Ovary (tissue), 9 donors: ENCODE results near the gene TMEM266. TPM values are rescaled to one million over a fixed set of nuclear protein-coding genes. Genes with fewer than 3 reads are reported as not detected.

ENCODE experiments used
- DNase-seq, 5 donors: peaks; one replicate each; pipeline ENCODE4 v3.0.0-alpha.2; 2019 to 2020
- H3K27ac ChIP-seq, 2 donors: fragments of 200-600 bp; one replicate each; pipeline versions ENCODE4 v1.5.1 to v1.8.0; 2019 to 2022
- H3K27me3 ChIP-seq: fragments of 200-600 bp; one replicate; pipeline ENCODE4 v1.8.0; 2022
- H3K36me3 ChIP-seq: fragments of 200-600 bp; sonication (generic); one replicate; pipeline ENCODE4 v1.5.1; 2019
- H3K4me1 ChIP-seq: one replicate; pipeline ENCODE4 v1.8.1; 2013; ENCODE audit warnings: mild to moderate bottlenecking, moderate library complexity; ENCODE audit not compliant: insufficient read depth
- H3K4me3 ChIP-seq: fragments of 200-600 bp; sonication (generic); one replicate; pipeline ENCODE4 v1.5.1; 2017
- H3K9me3 ChIP-seq, 2 donors: fragments of 200-600 bp in 1 of 2; sonication (generic) in 1 of 2; one replicate each; pipeline versions ENCODE4 v1.5.1 to v1.8.1; 2013 to 2019; ENCODE audit warnings: mild to moderate bottlenecking in 1 of 2, moderate library complexity in 1 of 2
- CTCF ChIP-seq, 3 donors: fragments of 450-650 bp in 2 of 3; fragments of 200-600 bp in 1 of 3; IDR thresholded peaks; one replicate each; pipeline versions ENCODE4 v1.5.1 to v1.8.0; 2016 to 2022; ENCODE audit warnings: antibody characterized with exemption in 3 of 3, mild to moderate bottlenecking in 1 of 3
- EP300 ChIP-seq: sonication (generic); formaldehyde crosslinking; IDR thresholded peaks from one replicate; pipeline ENCODE4 v1.6.1; 2017; ENCODE audit warnings: antibody characterized with exemption
- POLR2A ChIP-seq: fragments of 450-650 bp; IDR thresholded peaks from one replicate; pipeline ENCODE4 v1.6.1; 2017; ENCODE audit warnings: antibody characterized with exemption, mild to moderate bottlenecking, moderate library complexity
- WGBS, 3 donors: extraction: QIAGEN DNeasy Blood & Tissue Kit in 1 of 3; methylation state at CpG; one replicate each; pipeline versions ENCODE4 v1.1.5 to v1.1.7; 2013 to 2017; 5-methylcytosine and 5-hydroxymethylcytosine counted together
- intact Hi-C, 4 donors: fragments of 100-400 bp; cut with DNase I; formaldehyde crosslinking; loops; one replicate each; pipeline versions ENCODE4 v1.11.0 to v1.15.1; 2022 to 2023
- polyA plus RNA-seq, 2 donors: library from polyadenylated mRNA; stranded (reverse); fragments of 200-250 nt in 1 of 2; fragments of 350-450 nt in 1 of 2; fragmentation: Illumina TruSeq in 1 of 2; extraction: RNeasy Lipid Tissue Mini Kit (QIAGEN cat#74804) in 1 of 2; gene quantifications; one replicate each; pipeline ENCODE4 v1.2.3, GENCODE V29; 2013 to 2014
- total RNA-seq, 7 donors: library from RNA; depleted of rRNA in 2 of 7; stranded (reverse); fragments of >200 nt in 2 of 7; fragmentation: NEBNext Ultra II Directional in 3 of 7; extraction: Animal tissue kit (Norgen Biotek cat#: 25700) in 3 of 7; gene quantifications; one replicate each; pipeline versions ENCODE4 v1.1.0 to v1.2.4, GENCODE V29; 2016 to 2023
- donor health status: DM: no; HTN: no; CAD: no; lungs with moderate emphysema.
- donor health status: DM: no; HTN: no; CAD: no.
- donor health status: Bipolar disorder and iron deficiency.
- donor health status: DM: yes; HTN: yes; CAD: no.
- donor health status: DM: no; HTN: no; CAD: no.
- donor health status: DM: yes; HTN: yes; CAD: no.

TMEM266 gene
- total and polyA plus RNA-seq, 9 donors: 0.11 to 0.13 TPM; not detected in 7

- 84 to 88% (median 85%) methylated on average over 2 of the region's 2 CpGs for WGBS, 3 donors
Measured at GRCh38 chr15:76135516-76135915, 75.7 kb downstream of the TMEM266 start.

GRCh38 chr15:76138436-76138835 lies 78.7 kb downstream of the TMEM266 start:
- TF ChIP-seq EP300: no peak
- TF ChIP-seq CTCF (IDR thresholded peaks at IDR 0.05): no peak
- no peak for TF ChIP-seq POLR2A
- Histone ChIP-seq H3K27me3 (no peaks in the 10 kb centered on the region), H3K27ac (no peak overlapping the region), H3K4me1 (no peaks in the 10 kb centered on the region), H3K36me3 (no peaks in the 10 kb centered on the region), H3K4me3 (no peak overlapping the region), H3K9me3 (no peaks in the 10 kb centered on the region)
- no peak for DNase-seq
- 79 to 88% (median 82%) methylated on average over 5 of the region's 5 CpGs for WGBS, 3 donors
- intact Hi-C loops: no loop called here

More at GRCh38 chr15:76135516-76135915, 75.7 kb downstream of the TMEM266 start:
- TF ChIP-seq EP300 (no peak), CTCF (IDR thresholded peaks at IDR 0.05) (no peak), POLR2A (no peak)
- DNase-seq: no peak
- intact Hi-C loops: no loop called here
- H3K4me1 ChIP-seq: no peaks in the 10 kb centered on the region
- H3K9me3 ChIP-seq: no peaks in the 10 kb centered on the region
- H3K36me3 ChIP-seq: no peaks in the 10 kb centered on the region
- no peaks in the 10 kb centered on the region for H3K27me3 ChIP-seq
- no peak overlapping the region for H3K27ac ChIP-seq
- H3K4me3 ChIP-seq: no peak overlapping the region

- Histone ChIP-seq H3K27ac (no peak overlapping the region), H3K36me3 (no peaks in the 10 kb centered on the region), H3K4me3 (no peak overlapping the region), H3K4me1 (no peaks in the 10 kb centered on the region), H3K27me3 (no peaks in the 10 kb centered on the region), H3K9me3 (no peaks in the 10 kb centered on the region)
- intact Hi-C loops: no loop called here
- DNase-seq: peak in 4 of 5 donors; percentile 48 to 63 (median 55)
- TF ChIP-seq POLR2A (no peak), CTCF (IDR thresholded peaks at IDR 0.05) (peak; percentile 30 to 62 (median 46))
- WGBS, 3 donors: 21 to 30% (median 22%) methylated on average over 16 of the region's 16 CpGs
Measured at GRCh38 chr15:76139368-76140073, 79.7 kb downstream of the TMEM266 start.

GRCh38 chr15:76140074-76140464 lies 80.3 kb downstream of the TMEM266 start:
- TF ChIP-seq EP300 (no peak), CTCF (IDR thresholded peaks at IDR 0.05) (no peak), POLR2A (no peak)
- Histone ChIP-seq H3K9me3 (no peaks in the 10 kb centered on the region), H3K36me3 (no peaks in the 10 kb centered on the region), H3K4me3 (no peak overlapping the region), H3K27ac (no peak overlapping the region), H3K4me1 (no peaks in the 10 kb centered on the region), H3K27me3 (no peaks in the 10 kb centered on the region)
- DNase-seq: no peak
- intact Hi-C loops: no loop called here
- WGBS, 3 donors: 23 to 25% (median 24%) methylated on average over 14 of the region's 14 CpGs
